Left ventricle myocardium inferior (tissue), 1 donor: ENCODE data around the gene GSTA2. TPM values are rescaled to one million over a fixed set of nuclear protein-coding genes. Genes with fewer than 3 reads are reported as not detected.
"Not testable (repeated sequence)": the region's sequence is repeated elsewhere in the genome, so short reads cannot be mapped to it uniquely, and the experiment has no call there.

Source experiments
- DNase-seq: peaks from one replicate; pipeline ENCODE4 v3.0.0-alpha.2; 2020
- H3K27ac ChIP-seq: fragments of 200-600 bp; replicated peaks from 2 replicates; pipeline ENCODE4 v1.8.0; 2021
- H3K27me3 ChIP-seq: fragments of 200-600 bp; 2 replicates; pipeline ENCODE4 v1.8.0; 2021; ENCODE audit warnings: low read depth
- H3K36me3 ChIP-seq: fragments of 200-600 bp; 2 replicates; pipeline ENCODE4 v1.8.0; 2021
- H3K4me1 ChIP-seq: fragments of 200-600 bp; 2 replicates; pipeline ENCODE4 v1.8.0; 2021
- H3K4me3 ChIP-seq: fragments of 200-600 bp; 2 replicates; pipeline ENCODE4 v1.8.0; 2021; ENCODE audit warnings: mild to moderate bottlenecking, moderate library complexity
- H3K9me3 ChIP-seq: fragments of 200-600 bp; replicated peaks from 2 replicates; pipeline ENCODE4 v1.8.0; 2021
- CTCF ChIP-seq: fragments of 200-600 bp; IDR thresholded peaks from 2 replicates; pipeline ENCODE4 v1.8.0; 2021; ENCODE audit warnings: antibody characterized with exemption, mild to moderate bottlenecking, borderline replicate concordance
- intact Hi-C: fragments of 100-400 bp; cut with micrococcal nuclease; formaldehyde crosslinking; loops from one replicate; pipeline ENCODE4 v1.11.0; 2022
- total RNA-seq: library from RNA; stranded (reverse); fragmentation: NEBNext Ultra II Directional; extraction: Animal tissue kit (Norgen Biotek cat#: 25700); gene quantifications from one replicate; pipeline ENCODE4 v1.2.1, GENCODE V29; 2021
- donor health status: DM: no; HTN: yes; CAD: no; lungs with severe emphysema.

GSTA2 gene
- total RNA-seq, 1 donor from 2014 or later: not detected

GRCh38 chr6:52724042-52724405 is 39.3 kb downstream of the GSTA2 start:
- H3K4me1 ChIP-seq: no peaks in the 10 kb centered on the region
- no peak overlapping the region for H3K27ac ChIP-seq
- intact Hi-C loops: no loop called here
- no peaks in the 10 kb centered on the region for H3K27me3 ChIP-seq
- no peak for DNase-seq
- no peaks in the 10 kb centered on the region for H3K36me3 ChIP-seq
- no peak for TF ChIP-seq CTCF
- H3K4me3 ChIP-seq: no peak overlapping the region
- no peaks in the 10 kb centered on the region for H3K9me3 ChIP-seq

- Histone ChIP-seq H3K4me1 (no peaks in the 10 kb centered on the region), H3K27ac (no peak overlapping the region), H3K9me3 (no peaks in the 10 kb centered on the region), H3K4me3 (no peak overlapping the region), H3K36me3 (no peaks in the 10 kb centered on the region), H3K27me3 (no peaks in the 10 kb centered on the region)
- no peak for DNase-seq
- intact Hi-C loops: no loop called here
- TF ChIP-seq CTCF: no peak
These were observed 43.0 kb downstream of the GSTA2 start for GRCh38 chr6:52720321-52720720.

- Histone ChIP-seq H3K9me3 (no peaks in the 10 kb centered on the region), H3K27me3 (no peaks in the 10 kb centered on the region), H3K4me3 (no peak overlapping the region), H3K36me3 (no peaks in the 10 kb centered on the region), H3K27ac (no peak overlapping the region), H3K4me1 (no peaks in the 10 kb centered on the region)
- intact Hi-C loops: no loop called here
- no peak for TF ChIP-seq CTCF
- DNase-seq: no peak
These were observed 44.7 kb downstream of the GSTA2 start for GRCh38 chr6:52718550-52718949.

GRCh38 chr6:52714761-52715160 is 48.5 kb downstream of the GSTA2 start:
- H3K9me3 ChIP-seq, H3K27me3 ChIP-seq, DNase-seq, H3K27ac ChIP-seq, H3K4me3 ChIP-seq, H3K36me3 ChIP-seq, H3K4me1 ChIP-seq, intact Hi-C loops: not testable (repeated sequence)

- intact Hi-C loops: no loop called here
- Histone ChIP-seq H3K36me3 (no peaks in the 10 kb centered on the region), H3K4me1 (no peaks in the 10 kb centered on the region), H3K27me3 (no peaks in the 10 kb centered on the region), H3K9me3 (peaks cover 5% of the 10 kb centered on the region), H3K4me3 (no peak overlapping the region), H3K27ac (no peak overlapping the region)
- no peak for TF ChIP-seq CTCF
- DNase-seq: no peak
These were observed 51.1 kb downstream of the GSTA2 start for GRCh38 chr6:52712136-52712535.

- Histone ChIP-seq H3K36me3 (no peaks in the 10 kb centered on the region), H3K9me3 (peaks cover 5% of the 10 kb centered on the region), H3K4me1 (no peaks in the 10 kb centered on the region), H3K27me3 (no peaks in the 10 kb centered on the region), H3K4me3 (no peak overlapping the region), H3K27ac (no peak overlapping the region)
- intact Hi-C loops: no loop called here
- TF ChIP-seq CTCF: no peak
- DNase-seq: no peak
These were observed 55.2 kb downstream of the GSTA2 start for GRCh38 chr6:52707963-52708680.
